Measurements from ENCODE around the gene GBP2.

DNA sequence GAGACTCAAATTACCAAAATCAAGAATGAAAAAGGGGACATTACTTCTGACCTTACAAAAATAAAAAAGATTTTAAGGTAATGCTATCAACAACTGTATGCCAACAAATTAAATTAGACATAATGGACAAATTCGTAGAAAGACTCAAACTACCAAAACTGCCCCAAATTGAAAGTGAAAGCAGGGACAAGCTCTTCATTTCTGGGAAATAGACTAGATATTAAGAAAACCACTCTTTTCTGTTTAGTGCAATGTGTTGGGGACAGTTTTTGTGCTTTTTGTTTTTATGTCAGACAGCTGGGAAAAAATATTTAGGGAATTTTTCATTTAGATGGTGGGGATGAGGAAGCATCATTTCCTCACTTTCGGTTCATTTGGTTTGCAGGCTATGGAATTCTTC lies 56.0 kb downstream of the GBP2 start:
- TF ChIP-seq, protein P1, sequence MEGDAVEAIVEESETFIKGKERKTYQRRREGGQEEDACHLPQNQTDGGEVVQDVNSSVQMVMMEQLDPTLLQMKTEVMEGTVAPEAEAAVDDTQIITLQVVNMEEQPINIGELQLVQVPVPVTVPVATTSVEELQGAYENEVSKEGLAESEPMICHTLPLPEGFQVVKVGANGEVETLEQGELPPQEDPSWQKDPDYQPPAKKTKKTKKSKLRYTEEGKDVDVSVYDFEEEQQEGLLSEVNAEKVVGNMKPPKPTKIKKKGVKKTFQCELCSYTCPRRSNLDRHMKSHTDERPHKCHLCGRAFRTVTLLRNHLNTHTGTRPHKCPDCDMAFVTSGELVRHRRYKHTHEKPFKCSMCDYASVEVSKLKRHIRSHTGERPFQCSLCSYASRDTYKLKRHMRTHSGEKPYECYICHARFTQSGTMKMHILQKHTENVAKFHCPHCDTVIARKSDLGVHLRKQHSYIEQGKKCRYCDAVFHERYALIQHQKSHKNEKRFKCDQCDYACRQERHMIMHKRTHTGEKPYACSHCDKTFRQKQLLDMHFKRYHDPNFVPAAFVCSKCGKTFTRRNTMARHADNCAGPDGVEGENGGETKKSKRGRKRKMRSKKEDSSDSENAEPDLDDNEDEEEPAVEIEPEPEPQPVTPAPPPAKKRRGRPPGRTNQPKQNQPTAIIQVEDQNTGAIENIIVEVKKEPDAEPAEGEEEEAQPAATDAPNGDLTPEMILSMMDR (IDR thresholded peaks at IDR 0.05): no peak
- TF ChIP-seq POLR2A (IDR thresholded peaks at IDR 0.05): no peak

Data from adrenal gland (tissue), 5 donors.